HG03139 (cell line): Measurements from ENCODE around the gene SERPINH1.

Experiments used
- ATAC-seq: cut with Tn5 transposase; IDR thresholded peaks from one replicate; pipeline ENCODE4 v1.9.1; 2021; ENCODE audit not compliant: unreplicated experiment

Gene SERPINH1

DNA sequence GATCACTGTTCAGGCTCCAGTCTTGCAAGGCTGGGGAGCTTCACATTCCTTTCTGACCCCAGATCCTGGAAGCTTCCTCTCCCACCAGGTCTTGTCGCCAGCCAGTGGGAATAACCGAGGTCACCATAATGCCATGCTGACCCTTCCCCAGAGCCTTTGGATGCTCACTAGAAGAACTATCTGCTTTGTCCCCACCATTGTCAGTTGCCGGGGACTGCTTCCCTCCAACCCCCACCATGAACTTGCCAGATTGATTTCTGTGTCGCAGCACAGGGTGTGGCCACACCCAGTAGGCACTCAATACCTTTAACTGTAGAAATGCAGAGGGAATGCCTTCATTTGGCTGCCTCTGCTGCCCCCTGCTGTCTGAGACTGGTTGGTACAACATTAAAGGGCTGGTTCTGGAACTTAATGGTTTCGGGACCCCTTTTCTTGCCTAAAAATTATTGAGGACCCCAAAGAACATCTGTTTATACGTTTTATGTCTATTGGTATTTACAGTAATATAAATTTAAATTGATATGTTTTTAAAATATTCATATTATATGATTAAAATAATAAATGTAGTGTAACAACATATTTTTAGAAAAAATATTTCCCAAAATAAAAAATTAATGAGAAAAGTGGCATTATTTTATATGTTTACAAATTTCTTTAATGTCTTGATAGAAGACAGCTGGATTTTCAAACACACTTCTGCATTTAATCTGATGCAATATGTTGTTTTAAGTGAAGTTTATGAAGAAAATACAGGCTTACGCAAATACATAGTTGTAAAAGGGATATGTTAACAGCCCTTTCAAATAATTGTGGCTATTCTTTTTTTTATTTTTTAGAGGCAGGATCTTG lies 29.6 kb upstream of the SERPINH1 start:
- no peak for ATAC-seq

DNA sequence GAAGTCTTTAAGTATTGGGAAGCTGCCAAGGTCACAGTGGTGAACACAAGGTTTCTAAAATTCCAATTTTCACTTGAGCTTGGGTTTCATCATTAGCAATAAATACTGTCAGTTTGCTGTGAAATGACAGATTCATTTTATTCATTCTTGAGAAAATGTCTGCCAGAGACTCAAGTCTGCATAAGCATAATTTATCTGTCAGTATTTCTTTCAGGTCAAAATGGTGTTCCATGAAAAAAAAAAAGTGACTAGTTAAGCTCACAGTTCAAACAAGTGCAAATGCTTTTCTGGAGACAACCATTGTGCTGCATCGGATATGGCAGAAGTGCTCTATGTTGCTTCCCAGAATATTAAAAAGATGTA lies 28.2 kb upstream of the SERPINH1 start:
- no peak for ATAC-seq

DNA sequence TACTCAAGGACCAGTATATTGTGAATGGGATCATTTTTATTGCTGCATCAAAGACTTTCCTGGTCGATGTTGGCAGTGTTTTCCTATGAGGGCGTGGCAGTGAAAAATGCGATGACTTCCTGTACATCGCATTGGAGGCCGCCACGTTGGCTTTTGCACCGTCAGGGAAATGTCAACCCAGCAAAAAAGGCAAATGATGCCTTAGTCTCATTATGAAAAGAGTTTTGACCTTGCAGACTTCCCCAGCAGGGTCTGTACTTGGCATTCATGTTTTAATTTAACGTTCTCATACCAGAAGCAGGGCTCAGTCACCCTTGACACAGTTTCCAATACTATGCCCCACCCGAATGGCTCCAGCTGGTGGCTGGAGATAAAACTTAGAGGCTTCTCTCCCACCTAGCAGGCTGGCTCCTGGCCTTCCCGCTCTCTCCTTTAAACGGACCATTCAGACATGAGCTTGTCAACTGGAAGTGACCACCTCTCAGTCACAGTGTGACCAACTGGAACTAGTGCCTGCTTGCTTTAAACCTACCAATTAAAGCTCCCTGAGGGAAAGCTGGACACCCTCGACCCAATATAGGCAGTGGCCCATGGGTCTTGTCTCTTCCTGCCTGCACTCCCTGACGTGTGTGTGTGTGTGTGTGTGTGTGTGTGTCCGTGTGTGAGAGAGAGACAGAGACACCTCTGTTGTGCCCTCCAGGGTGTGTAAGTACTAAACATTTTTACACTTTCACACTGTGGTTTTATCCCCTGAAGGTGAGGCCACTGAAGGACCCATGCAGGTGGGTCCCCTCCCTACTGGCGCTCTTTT lies 27.6 kb upstream of the SERPINH1 start:
- no peak for ATAC-seq

DNA sequence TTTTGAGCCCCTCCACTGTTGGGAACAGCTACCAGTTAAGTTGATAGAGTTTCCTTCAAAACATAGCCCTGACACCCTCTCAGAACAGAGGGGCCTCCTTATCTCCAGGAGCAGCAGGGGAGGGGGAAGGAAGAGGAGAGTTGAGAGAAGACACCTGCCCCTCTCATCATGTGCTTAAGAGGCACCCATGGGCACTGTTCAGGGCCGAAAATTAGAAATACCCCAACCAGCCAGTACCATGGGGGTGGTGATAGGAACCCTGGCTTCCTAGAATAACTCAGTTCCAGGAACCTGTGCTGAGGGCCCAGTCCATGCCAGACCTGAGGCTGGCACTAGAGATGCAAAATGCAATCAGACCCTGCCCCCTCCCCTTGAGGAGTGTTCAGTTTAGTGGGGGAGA lies 27.0 kb upstream of the SERPINH1 start:
- no peak for ATAC-seq

DNA sequence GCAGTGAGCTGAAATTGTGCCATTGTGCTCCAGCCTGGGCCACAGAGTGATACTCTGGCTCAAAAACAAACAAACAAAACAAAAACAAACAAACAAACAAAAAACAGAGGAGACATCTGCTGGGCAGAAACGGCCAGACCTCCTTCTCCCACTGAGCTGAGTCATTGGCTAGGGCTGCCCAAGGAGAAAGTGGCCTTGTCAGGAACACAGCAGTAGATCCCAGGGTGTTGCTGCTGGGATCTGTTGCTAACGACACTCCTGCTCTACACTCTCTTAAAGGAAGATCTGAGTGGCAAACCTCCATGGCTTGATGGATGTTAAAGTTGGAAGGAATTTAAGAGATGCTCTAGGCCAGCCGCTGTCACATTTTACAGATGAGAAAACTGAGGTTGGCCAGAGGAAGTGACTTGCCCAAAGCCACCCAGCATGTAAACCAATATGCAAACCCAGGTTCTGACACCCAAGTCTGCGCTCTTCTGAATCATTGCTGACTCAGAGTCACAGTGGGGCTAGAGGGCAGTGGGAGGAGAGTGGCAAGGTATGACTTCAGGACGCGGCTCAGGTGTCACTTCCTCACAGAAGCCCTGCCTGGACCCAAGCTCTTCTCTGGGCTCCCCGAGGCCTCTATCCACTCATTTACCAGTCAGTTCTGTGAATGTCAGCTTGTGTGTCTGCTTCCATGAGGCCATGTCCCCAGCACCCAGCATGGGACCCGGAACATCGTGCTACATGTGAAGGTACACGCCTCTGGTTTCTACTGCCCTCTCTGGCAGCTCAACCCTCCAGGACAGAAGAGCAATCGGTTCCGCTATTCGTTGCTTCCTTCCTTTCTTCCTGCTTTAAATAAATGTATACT lies 25.0 kb upstream of the SERPINH1 start:
- no peak for ATAC-seq

DNA sequence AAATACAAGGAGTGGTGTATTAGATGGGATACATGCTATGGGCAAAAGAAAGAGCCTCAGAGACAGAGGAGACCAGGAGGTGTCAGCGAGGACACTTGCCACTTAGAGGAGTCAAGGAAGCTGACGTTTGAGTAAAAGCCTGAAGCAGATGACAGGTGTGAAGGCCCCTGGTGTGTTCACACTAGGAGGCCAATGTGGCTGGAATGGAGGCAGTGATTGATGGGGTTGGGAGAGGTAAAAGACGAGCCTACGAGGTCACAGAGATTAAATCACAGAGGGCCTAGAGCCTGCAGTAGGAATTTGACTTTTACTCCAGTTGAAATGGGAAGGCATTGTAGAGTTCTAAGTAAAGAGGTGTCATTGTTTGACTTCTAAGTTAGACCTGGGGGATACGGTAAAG lies 24.3 kb upstream of the SERPINH1 start:
- ATAC-seq, result no peak

DNA sequence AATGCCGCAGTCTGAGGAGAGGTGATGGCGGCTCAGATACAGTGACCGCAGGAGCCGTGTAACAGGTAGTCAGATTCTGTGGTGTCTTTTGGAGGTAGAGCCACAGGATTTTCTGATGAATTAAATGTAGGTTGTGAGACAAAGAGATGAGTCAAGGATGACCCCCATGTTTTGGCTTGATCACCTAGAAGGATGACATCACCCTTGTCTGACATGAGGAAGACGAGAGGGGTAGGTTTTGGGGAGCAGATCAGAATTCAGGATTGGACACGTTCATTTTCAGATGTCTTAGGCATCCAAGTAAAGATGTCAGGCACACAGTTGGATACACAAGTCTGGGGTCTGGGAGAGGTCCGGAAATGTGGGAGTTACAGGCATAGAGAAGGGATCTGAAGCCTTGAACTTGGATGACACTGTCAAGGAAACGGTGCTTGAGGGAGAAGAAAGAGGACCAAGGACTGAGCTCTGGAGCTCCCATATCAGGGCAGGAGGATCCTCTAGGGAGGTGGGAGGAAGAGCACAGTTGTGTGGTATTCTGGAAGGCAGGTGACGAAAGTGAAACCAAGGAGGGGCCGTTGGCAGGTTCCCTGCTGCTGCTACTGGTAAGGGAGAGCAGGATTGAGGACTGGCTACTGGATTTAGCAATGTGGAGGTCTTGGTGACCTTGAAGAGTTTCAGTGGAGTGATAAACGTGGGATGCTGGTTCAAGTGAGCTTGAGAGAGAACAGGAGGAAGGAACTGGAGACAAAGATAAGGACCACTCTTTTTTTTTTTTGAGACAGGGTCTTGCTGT lies 23.7 kb upstream of the SERPINH1 start:
- ATAC-seq, result no peak

DNA sequence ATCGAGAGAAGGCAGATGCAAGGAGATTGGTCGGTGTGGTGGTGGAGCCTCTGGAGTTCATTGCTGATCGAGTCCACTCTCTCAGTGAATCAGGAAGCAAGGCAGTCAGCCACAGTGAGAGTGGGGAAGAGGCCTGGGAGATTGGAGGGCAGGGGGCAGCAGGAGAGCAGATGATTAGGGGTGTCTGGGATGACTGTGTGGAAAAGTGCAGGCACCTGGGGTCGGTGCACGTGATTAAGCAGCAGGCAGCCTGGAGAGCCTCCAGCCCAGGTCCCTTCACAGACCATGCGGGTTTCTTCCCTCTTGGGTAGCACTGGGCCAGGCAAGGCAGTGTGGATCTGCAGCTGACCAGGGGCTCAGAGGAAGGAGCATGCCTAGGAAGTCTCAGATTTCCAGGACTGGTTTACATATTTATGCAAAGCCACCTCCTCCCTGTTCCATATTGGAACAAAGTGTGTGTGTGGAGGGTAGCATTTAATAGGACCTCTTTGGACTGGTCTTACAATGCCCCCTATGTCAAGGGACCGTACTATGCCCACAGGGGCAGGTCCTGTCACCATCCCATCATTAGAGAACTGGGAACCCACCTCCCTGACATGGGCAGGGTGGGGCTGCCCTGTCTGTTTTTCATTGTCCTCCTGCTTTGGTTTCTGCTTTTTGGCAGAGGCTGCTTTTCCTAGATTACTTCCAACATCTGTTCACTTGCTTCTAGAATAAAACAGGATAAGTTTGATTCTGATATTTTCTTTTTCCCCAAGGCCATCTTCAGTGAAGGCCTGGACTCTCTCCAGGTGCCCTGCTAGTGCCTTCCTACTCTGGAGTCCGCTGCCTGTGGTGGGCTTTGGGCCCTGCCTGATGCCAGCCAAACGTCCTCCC lies 22.4 kb upstream of the SERPINH1 start:
- ATAC-seq, result no peak

DNA sequence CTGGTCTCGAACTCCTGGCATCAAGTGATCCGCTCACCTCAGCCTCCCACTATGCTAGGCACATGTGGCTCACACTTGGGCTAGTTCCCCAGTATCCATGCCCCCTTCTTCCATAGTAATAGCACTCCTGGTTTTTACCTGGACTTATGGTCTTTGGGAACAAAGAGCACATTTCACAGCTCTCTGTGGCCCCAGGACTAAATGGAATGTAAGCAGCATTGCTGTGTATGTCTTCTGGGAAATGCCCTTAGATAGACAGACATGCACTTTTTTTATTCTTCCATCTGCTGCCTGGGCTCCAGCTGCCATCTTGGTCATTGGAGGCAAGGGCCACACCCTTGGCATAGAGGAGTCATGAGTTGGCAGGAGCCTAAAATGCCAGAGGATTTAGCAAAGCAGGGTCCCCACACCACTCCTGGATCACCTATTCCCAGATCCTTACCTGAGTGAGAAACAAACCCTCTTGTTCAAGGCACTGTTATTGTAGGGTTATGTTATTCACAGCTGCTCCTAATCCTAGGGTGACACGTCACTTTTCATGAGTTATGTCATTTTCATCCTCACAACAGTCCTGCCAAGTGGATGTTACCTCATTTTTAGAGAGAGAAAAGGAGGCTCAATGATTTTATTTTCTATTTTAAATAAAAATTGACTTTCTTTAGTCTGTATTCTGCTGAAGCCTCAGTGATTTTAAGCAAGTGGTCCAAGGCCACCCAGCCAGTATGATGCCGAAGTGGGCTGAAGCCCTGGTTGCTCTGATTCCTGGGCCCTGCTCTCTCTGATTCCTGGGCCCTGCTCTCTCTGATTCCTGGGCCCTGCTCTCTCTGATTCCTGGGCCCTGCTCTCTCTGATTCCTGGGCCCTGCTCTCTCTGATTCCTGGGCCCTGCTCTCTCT lies 20.6 kb upstream of the SERPINH1 start:
- no peak for ATAC-seq

DNA sequence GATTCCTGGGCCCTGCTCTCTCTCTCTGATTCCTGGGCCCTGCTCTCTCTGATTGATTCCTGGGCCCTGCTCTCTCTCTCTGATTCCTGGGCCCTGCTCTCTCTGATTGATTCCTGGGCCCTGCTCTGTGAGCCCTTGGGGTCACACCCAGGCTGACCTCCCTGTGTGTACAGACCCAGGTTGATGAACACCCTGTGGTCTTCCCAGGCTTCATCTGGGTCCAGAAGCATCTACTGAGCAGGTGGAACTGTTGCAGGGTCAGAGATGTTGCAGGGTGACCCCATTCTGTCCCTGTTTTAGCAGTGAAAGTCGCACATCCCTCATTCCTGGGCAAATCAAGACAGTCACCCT lies 20.0 kb upstream of the SERPINH1 start:
- ATAC-seq, result no peak

DNA sequence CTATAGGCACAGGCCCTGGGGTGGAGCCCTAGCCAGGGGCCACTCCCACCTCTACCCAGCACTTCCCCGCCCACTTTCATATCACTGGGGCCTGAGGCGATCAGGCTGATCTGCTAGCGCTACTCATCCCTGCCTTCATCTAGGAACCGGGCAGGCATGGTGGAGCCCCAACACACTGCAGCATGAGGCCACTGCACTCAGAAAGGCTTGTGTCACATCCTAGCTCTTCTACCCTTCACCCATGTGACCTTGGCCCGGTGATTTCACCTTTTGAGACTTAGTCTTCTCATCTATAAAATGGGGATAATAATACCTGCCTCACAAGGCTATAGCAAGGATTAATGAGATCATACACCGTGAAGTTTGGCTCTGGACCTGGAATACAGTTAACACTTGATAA lies 18.2 kb upstream of the SERPINH1 start:
- no peak for ATAC-seq

DNA sequence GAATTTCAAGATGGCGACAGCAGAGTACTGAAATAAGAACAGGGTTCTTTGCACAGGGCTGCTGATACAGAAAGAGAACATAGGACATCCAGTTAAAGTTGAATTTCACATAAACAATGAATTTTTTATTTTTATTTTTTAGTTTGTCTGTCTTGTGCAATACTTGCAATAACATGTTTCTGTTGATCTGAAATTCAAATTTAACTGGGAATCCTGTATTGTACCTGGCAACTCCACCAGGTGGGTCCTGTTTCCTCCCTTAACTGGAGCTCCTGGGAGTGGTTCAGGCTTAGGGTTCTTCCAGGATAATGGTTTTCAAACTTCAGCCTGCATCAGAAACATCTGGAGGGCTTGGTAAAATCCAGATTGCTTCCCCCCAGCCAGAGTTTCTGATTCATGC lies 14.9 kb upstream of the SERPINH1 start:
- no peak for ATAC-seq

DNA sequence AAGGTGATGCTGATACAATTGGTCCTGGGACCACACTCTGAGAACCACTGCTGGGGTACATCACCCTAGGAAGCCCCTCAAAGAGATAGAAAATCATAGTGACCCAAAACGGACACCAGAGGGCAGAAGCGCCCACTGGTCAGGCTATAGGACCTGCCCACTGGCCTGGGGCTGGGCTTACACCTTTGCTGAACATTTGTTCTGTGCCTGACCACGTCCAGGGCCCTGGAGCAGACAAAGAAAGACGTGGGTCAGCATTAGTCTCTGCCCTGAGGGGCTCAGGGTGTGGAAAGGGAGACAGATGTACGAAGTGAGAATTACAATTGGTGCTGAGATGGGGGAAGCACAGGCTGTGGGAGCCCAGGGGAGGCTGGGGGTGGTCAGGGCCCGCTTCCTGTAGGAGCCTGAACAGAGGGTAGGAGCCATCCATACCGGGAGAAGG lies 14.4 kb upstream of the SERPINH1 start:
- no peak for ATAC-seq

DNA sequence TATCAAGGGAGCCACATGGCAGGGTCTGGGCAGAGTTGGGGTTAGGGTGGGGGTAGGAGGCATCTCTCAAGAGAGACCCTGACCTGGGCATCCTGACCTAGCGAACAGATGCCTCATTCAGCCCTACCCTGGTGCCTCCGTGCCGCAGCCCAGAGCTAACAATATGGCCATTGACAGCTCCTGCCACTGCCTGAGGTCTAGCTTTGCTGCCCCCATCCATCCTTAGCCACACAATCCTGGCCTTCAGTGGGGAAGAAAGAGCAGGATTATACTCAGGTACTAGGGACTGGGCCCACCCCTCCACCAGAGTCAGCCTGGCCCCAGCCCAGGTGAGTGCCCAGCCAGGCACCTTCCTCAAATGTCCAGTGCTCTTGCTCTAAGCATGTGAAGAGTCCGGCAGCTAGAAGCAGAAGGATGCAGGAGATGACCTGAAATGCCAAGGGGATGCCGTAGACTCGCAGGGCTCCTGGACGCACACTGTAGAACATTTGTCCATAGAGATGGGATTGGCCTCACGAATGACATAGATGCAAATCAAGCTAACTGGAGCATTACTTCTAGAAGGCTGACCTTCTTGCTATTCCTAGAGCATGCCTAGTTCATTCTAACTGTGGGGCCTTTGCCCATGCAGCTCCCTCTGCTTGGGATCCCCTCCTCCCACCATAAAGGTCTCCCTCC lies 13.3 kb upstream of the SERPINH1 start:
- ATAC-seq, result no peak

DNA sequence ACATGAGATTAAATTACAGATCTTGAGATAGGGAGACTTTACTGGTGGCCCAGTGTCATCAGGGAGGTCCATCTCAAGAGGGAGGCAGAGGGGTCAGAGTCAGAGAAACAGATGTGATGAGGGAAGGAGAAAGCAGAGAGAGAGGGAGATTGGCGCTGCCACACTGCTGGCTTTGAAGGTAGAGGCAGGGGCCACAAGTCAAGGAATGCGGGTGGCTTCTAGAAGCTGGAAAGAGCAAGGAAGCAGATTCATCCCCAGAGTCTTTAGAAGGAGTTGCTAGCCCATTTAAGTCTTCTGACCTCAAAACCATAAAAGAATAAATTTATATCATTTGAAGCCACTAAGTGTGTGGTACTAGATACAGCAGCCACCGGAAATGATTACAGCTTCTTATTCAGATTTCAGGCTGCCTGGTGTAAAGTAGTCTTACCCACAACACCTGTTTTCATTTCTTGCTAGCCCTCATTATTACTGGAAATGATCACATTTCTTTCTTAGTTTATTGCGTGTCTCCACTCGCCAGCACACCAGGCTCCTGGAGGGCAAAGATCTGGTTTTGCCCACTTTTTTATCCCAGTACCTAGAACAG lies 12.6 kb upstream of the SERPINH1 start:
- no peak for ATAC-seq

DNA sequence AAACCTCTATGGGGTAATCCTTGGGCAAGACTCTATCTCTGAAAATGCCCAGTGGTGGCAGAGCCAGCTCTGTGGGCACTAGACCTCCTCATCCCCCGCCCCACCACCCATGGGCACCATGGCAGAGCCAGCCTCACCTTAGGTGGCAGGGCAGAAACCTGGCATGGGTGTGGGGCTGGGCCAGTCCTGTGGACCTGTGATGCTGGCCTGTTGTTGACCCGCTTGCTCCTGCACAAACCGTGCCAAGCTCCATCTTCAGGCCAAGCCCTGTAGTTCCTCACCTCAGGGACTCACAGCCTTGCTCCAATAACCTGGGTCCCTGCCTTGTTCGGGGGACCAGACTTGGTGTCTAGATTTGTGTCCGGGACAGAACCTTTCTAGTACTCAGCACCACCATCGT lies 8.9 kb upstream of the SERPINH1 start:
- ATAC-seq, result no peak

DNA sequence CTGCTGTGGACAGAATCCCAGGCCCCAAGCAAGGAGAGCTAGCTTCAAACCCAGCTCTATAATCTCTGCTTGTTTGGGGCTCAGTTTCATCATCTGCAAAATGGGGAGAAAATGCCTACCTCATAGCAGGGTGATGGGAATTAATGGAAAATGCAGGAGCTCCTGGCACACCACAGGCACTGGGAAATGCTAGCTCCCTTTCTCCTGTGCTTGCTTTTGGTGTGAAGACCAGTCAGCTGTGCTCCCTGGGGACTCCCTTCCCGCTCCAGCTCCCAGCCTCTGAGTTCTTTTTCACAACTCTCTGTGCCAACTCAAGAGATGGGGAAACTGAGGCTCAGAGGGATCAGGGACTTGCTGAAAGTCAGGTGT lies 8.2 kb upstream of the SERPINH1 start:
- no peak for ATAC-seq
